NCI-H345 treated with DMSO at 0.1 percent for 48 hours (cell line): ENCODE results near the gene CHD2.

ENCODE experiments used
- DNase-seq: peaks from one replicate; lab custom pipeline; 2025; ENCODE audit not compliant: unreplicated experiment; lab: John Stamatoyannopoulos, UW

CHD2 gene

GRCh38 chr15:92930054-92930621 lies 30.0 kb downstream of the CHD2 start:
- no peak for DNase-seq

GRCh38 chr15:92930776-92931175 lies 30.7 kb downstream of the CHD2 start:
- no peak for DNase-seq

- DNase-seq, result no peak
These were observed 33.0 kb downstream of the CHD2 start for GRCh38 chr15:92932946-92933649.

GRCh38 chr15:92933831-92934230 lies 33.7 kb downstream of the CHD2 start:
- DNase-seq, result no peak

GRCh38 chr15:92934716-92935115 lies 34.6 kb downstream of the CHD2 start:
- no peak for DNase-seq

GRCh38 chr15:92936138-92936537 lies 36.0 kb downstream of the CHD2 start:
- DNase-seq, result no peak

GRCh38 chr15:92936693-92937092 lies 36.6 kb downstream of the CHD2 start:
- no peak for DNase-seq

- no peak for DNase-seq
These were observed 37.8 kb downstream of the CHD2 start for GRCh38 chr15:92937901-92938300.

GRCh38 chr15:92938387-92938786 lies 38.3 kb downstream of the CHD2 start:
- DNase-seq, result no peak

GRCh38 chr15:92941668-92942067 lies 41.5 kb downstream of the CHD2 start:
- no peak for DNase-seq

- DNase-seq, result no peak
These were observed 42.6 kb downstream of the CHD2 start for GRCh38 chr15:92942706-92943105.

- DNase-seq, result no peak
These were observed 43.5 kb downstream of the CHD2 start for GRCh38 chr15:92943581-92943980.

- no peak for DNase-seq
These were observed 44.9 kb downstream of the CHD2 start for GRCh38 chr15:92944946-92945521.

- DNase-seq, result no peak
These were observed 47.1 kb downstream of the CHD2 start for GRCh38 chr15:92947071-92947730.

GRCh38 chr15:92949604-92950249 lies 49.6 kb downstream of the CHD2 start:
- no peak for DNase-seq

- DNase-seq, result no peak
These were observed 51.8 kb downstream of the CHD2 start for GRCh38 chr15:92951800-92952457.

- no peak for DNase-seq
These were observed 52.3 kb downstream of the CHD2 start for GRCh38 chr15:92952458-92952850.

GRCh38 chr15:92953566-92953965 lies 53.4 kb downstream of the CHD2 start:
- DNase-seq, result no peak

GRCh38 chr15:92954002-92954401 lies 53.9 kb downstream of the CHD2 start:
- DNase-seq, result no peak

GRCh38 chr15:92954578-92954977 lies 54.5 kb downstream of the CHD2 start:
- DNase-seq, result no peak

- DNase-seq, result no peak
These were observed 55.6 kb downstream of the CHD2 start for GRCh38 chr15:92955706-92956105.
